ENCODE results near the gene NTSR1. TPM values are rescaled to one million over a fixed set of nuclear protein-coding genes. Genes with fewer than 3 reads are reported as not detected.

NTSR1 gene
- polyA plus RNA-seq, 1 experiment = 0.09 TPM

DNA sequence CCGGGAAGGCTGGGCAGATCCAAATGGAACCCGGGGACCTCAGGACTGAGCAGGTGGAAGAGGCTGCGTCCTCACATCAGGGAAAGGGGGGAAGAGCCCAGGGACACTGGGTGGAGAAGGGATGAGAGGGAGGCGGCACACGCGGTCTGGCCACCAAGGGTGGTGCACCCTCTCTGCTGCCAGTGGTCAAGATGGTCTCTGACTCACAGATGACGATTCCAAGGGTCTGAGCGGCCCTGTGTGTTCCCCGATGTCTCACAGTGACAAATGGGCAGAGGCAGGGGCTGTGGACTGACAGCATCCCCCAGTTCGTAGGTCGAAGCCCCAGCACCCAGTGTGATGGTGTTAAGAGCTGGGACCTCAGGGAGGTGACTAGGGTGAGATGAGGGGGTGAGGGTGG, 34.3 kb upstream of the NTSR1 start:
- peaks cover 24% of the 10 kb centered on the region for H3K27me3 ChIP-seq (ENCODE audit: control insufficient read depth, insufficient read depth, low read length)
- CTCF ChIA-PET = interaction anchor here (1.3 to 2.1 kb wide), 3 partner anchors 14 to 135 kb away, joined by 3 to 8 read pairs (median 7); no protein-coding TSS in a partner anchor
- TF ChIP-seq CTCF (IDR thresholded peaks at IDR 0.05; ENCODE audit: low read depth, low read length) = no peak
- POLR2A ChIA-PET = no interaction called here
- peaks cover 3% of the 10 kb centered on the region; the same call in 1 of the 2 replicates for H3K9me3 ChIP-seq (ENCODE audit: control insufficient read depth, insufficient read depth, low read length)
- H3K27ac ChIP-seq (ENCODE audit: low read depth, low read length) = no peak overlapping the region
- no peak overlapping the region for H3K4me3 ChIP-seq (ENCODE audit: low read depth, low read length)
- no peak for DNase-seq (ENCODE audit: low read depth, low spot score)

DNA sequence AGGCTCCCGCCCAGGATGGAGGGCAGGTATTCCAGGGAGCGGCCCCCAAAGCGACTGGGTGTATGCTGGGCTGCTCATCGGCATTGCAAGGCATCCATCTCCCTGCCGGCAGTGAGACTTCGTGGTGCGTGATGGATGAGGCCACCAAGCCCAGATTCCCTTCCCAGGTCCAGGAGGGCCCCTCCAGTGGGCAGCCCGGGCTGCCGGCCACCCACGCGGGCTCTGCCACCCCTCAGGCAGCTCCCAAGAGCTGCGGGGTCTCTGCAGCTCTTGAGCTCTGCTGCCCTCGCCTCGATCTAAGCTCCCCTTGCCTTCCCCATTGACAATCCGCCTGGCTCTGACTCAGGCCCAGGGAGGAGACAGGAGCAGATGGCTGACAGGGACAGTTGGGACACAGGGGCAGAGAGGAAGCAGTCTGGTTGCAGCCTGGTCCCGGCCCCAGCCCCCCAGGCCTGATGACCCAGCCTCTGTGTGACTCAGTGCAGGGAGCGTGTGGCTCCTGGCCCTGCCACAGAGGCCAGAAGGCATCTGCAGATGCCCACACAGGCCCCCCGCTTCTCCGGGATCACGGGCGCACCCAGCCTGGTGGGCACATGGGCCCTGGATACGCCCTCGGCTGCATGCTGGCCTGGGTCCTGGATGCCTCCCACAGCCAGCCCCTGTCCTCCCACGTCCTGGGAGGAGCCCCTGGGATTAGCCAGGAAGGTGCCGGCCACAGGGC, 33.3 kb upstream of the NTSR1 start:
- DNase-seq (ENCODE audit: low read depth, low spot score) = no peak
- ChIA-PET CTCF (interaction anchor here (1.4 to 2.1 kb wide), 2 partner anchors 13 to 134 kb away, joined by 3 to 8 read pairs; no protein-coding TSS in a partner anchor), POLR2A (no interaction called here)
- H3K27me3 ChIP-seq (ENCODE audit: control insufficient read depth, insufficient read depth, low read length) = peaks cover 27% of the 10 kb centered on the region
- TF ChIP-seq CTCF (IDR thresholded peaks at IDR 0.05; ENCODE audit: low read depth, low read length) = no peak
- H3K27ac ChIP-seq (ENCODE audit: low read depth, low read length) = no peak overlapping the region
- H3K4me3 ChIP-seq (ENCODE audit: low read depth, low read length) = no peak overlapping the region
- peaks cover 9% of the 10 kb centered on the region for H3K9me3 ChIP-seq (ENCODE audit: control insufficient read depth, insufficient read depth, low read length)

GRCh38 chr20:62675877-62676260, 32.8 kb upstream of the NTSR1 start:
- Histone ChIP-seq H3K9me3 (ENCODE audit: control insufficient read depth, insufficient read depth, low read length) (peaks cover 9% of the 10 kb centered on the region), H3K27me3 (ENCODE audit: control insufficient read depth, insufficient read depth, low read length) (peaks cover 31% of the 10 kb centered on the region), H3K27ac (ENCODE audit: low read depth, low read length) (no peak overlapping the region), H3K4me3 (ENCODE audit: low read depth, low read length) (no peak overlapping the region)
- CTCF ChIA-PET = no interaction called here
- no peak for TF ChIP-seq CTCF (IDR thresholded peaks at IDR 0.05; ENCODE audit: low read depth, low read length)
- no peak for DNase-seq (ENCODE audit: low read depth, low spot score)
- POLR2A ChIA-PET = no interaction called here

GRCh38 chr20:62676976-62677375, 31.7 kb upstream of the NTSR1 start:
- DNase-seq (ENCODE audit: low read depth, low spot score) = no peak
- peaks cover 37% of the 10 kb centered on the region for H3K27me3 ChIP-seq (ENCODE audit: control insufficient read depth, insufficient read depth, low read length)
- POLR2A ChIA-PET = no interaction called here
- H3K27ac ChIP-seq (ENCODE audit: low read depth, low read length) = no peak overlapping the region
- CTCF ChIA-PET = no interaction called here
- no peak for TF ChIP-seq CTCF (IDR thresholded peaks at IDR 0.05; ENCODE audit: low read depth, low read length)
- no peak overlapping the region for H3K4me3 ChIP-seq (ENCODE audit: low read depth, low read length)
- peaks cover 9% of the 10 kb centered on the region for H3K9me3 ChIP-seq (ENCODE audit: control insufficient read depth, insufficient read depth, low read length)

DNA sequence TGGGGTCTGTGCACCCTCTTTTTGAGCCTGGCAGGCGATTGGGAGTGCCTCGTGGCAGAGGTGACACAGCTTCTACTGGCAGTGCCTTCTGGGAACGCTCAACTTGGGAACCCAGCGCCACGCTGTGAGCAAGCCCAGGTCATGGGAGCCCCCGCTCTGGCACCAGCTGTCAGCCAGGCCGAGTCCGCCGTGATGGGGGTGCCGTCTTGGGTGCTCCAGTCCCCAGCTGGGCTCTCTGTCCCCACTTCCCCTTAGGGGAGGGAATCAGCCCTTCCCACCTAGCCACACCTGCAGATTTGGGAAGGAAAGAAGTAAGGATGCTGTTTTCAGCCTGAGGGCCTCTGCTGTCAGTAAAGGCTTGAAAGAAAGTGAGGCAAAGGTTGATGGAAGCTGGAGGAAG, 31.0 kb upstream of the NTSR1 start:
- Histone ChIP-seq H3K27me3 (ENCODE audit: control insufficient read depth, insufficient read depth, low read length) (peaks cover 40% of the 10 kb centered on the region), H3K27ac (ENCODE audit: low read depth, low read length) (no peak overlapping the region), H3K9me3 (ENCODE audit: control insufficient read depth, insufficient read depth, low read length) (peaks cover 9% of the 10 kb centered on the region), H3K4me3 (ENCODE audit: low read depth, low read length) (no peak overlapping the region)
- TF ChIP-seq CTCF (IDR thresholded peaks at IDR 0.05; ENCODE audit: low read depth, low read length) = no peak
- ChIA-PET CTCF (no interaction called here), POLR2A (interaction anchor here (1.0 kb wide), 1 partner anchor 41 kb away, joined by 3 read pairs; no protein-coding TSS in a partner anchor)
- DNase-seq (ENCODE audit: low read depth, low spot score) = no peak

All from AG04450 (cell line).